Mesenchymal stem cell (in vitro differentiated cells and primary cell): ENCODE data around the gene S100Z.
A peak's percentile ranks its signal among the peaks of the same experiment; 100 is the strongest.

ENCODE experiments used
- DNase-seq: peaks from one replicate; pipeline ENCODE4 v3.0.0-alpha.2; 2013
- H2AFZ ChIP-seq: one replicate; pipeline ENCODE4 v1.6.1; 2013; ENCODE audit warnings: low read depth, mild to moderate bottlenecking, control low read depth, inconsistent platforms, low read length, moderate library complexity
- H2AK5ac ChIP-seq: 2 replicates; pipeline ENCODE4 v1.6.1; 2013; ENCODE audit warnings: low read length, moderate library complexity, mild to moderate bottlenecking, inconsistent platforms; ENCODE audit not compliant: severe bottlenecking
- H2BK120ac ChIP-seq: one replicate; pipeline ENCODE4 v1.6.1; 2013; ENCODE audit warnings: low read depth, mild to moderate bottlenecking, inconsistent platforms, low read length, moderate library complexity
- H2BK12ac ChIP-seq, 2 experiments: one replicate each; pipeline ENCODE4 v1.6.1; 2013; ENCODE audit warnings: inconsistent platforms in 2 of 2, low read length in 2 of 2, mild to moderate bottlenecking in 2 of 2, moderate library complexity in 2 of 2, control low read depth in 1 of 2
- H2BK15ac ChIP-seq: one replicate; pipeline ENCODE4 v1.6.1; 2013; ENCODE audit warnings: mild to moderate bottlenecking, low read depth, inconsistent platforms; ENCODE audit not compliant: poor library complexity, severe bottlenecking
- H2BK5ac ChIP-seq: 2 replicates; pipeline ENCODE4 v1.6.1; 2013; ENCODE audit warnings: low read depth, mild to moderate bottlenecking, low read length, control low read depth, inconsistent platforms; ENCODE audit not compliant: poor library complexity, severe bottlenecking
- H3K14ac ChIP-seq, 2 experiments: one replicate each; pipeline ENCODE4 v1.6.1; 2013; ENCODE audit warnings: inconsistent platforms in 2 of 2, low read length in 2 of 2, control low read depth in 1 of 2, mild to moderate bottlenecking in 1 of 2, moderate library complexity in 1 of 2
- H3K18ac ChIP-seq, 2 experiments: one replicate each; pipeline ENCODE4 v1.6.1; 2013; ENCODE audit warnings: inconsistent platforms in 2 of 2, low read length in 2 of 2, control low read depth in 1 of 2, low read depth in 1 of 2, mild to moderate bottlenecking in 1 of 2
- H3K23ac ChIP-seq, 2 experiments: one replicate each; pipeline ENCODE4 v1.6.1; 2013; ENCODE audit warnings: inconsistent platforms in 2 of 2, low read length in 2 of 2, mild to moderate bottlenecking in 2 of 2, moderate library complexity in 2 of 2, control low read depth in 1 of 2
- H3K27ac ChIP-seq: 2 replicates; pipeline ENCODE4 v1.5.1; 2013; ENCODE audit warnings: mild to moderate bottlenecking, moderate library complexity, low read length, control low read depth, inconsistent platforms; ENCODE audit not compliant: poor library complexity, severe bottlenecking
- H3K27me3 ChIP-seq, 2 experiments: 2 replicates each; pipeline versions ENCODE4 v1.6.1 to v1.7.0; 2013; ENCODE audit warnings: low read length in 2 of 2, mild to moderate bottlenecking in 2 of 2, moderate library complexity in 2 of 2, control low read depth in 1 of 2, inconsistent platforms in 1 of 2; ENCODE audit not compliant: control insufficient read depth in 1 of 2, insufficient read depth in 1 of 2
- H3K36me3 ChIP-seq, 2 experiments: 2 replicates each; pipeline versions ENCODE4 v1.6.1 to v1.7.0; 2013; ENCODE audit warnings: low read length in 2 of 2, control low read depth in 1 of 2, inconsistent platforms in 1 of 2, low read depth in 1 of 2, mild to moderate bottlenecking in 1 of 2; ENCODE audit not compliant: insufficient read depth in 2 of 2, control insufficient read depth in 1 of 2
- H3K4ac ChIP-seq, 2 experiments: one replicate each; pipeline ENCODE4 v1.6.1; 2013; ENCODE audit warnings: inconsistent platforms in 2 of 2, low read length in 2 of 2, mild to moderate bottlenecking in 2 of 2, moderate library complexity in 2 of 2, control low read depth in 1 of 2, low read depth in 1 of 2
- H3K4me1 ChIP-seq: 2 replicates; pipeline ENCODE4 v1.6.1; 2013; ENCODE audit warnings: low read depth, low read length, control low read depth; ENCODE audit not compliant: control insufficient read depth, insufficient read depth
- H3K4me2 ChIP-seq: 2 replicates; pipeline ENCODE4 v1.6.1; 2013; ENCODE audit warnings: low read length, mild to moderate bottlenecking, inconsistent platforms; ENCODE audit not compliant: poor library complexity, severe bottlenecking
- H3K4me3 ChIP-seq, 2 experiments: 2 replicates each; pipeline versions ENCODE4 v1.5.1 to v1.7.0; 2013; ENCODE audit warnings: low read length in 2 of 2, mild to moderate bottlenecking in 2 of 2, control low read depth in 1 of 2, low read depth in 1 of 2; ENCODE audit not compliant: insufficient read depth in 1 of 2
- H3K79me1 ChIP-seq: replicated peaks from 2 replicates; pipeline ENCODE4 v1.6.1; 2013; ENCODE audit warnings: mild to moderate bottlenecking, control low read depth, low read length, inconsistent platforms; ENCODE audit not compliant: poor library complexity, severe bottlenecking
- H3K9ac ChIP-seq: 2 replicates; pipeline ENCODE4 v1.7.0; 2013; ENCODE audit warnings: mild to moderate bottlenecking, low read length, moderate library complexity
- H3K9me3 ChIP-seq: 2 replicates; pipeline ENCODE4 v1.7.0; 2013; ENCODE audit warnings: mild to moderate bottlenecking, low read length; ENCODE audit not compliant: control insufficient read depth
- H4K8ac ChIP-seq: one replicate; pipeline ENCODE4 v1.6.1; 2013; ENCODE audit warnings: inconsistent platforms, mild to moderate bottlenecking, low read length, moderate library complexity
- H4K91ac ChIP-seq: one replicate; pipeline ENCODE4 v1.6.1; 2013; ENCODE audit warnings: mild to moderate bottlenecking, low read length, inconsistent platforms
- WGBS: methylation state at CpG from one replicate; pipeline ENCODE4 v1.1.7; 2013; ENCODE audit warnings: mixed read lengths; 5-methylcytosine and 5-hydroxymethylcytosine counted together

Gene S100Z

DNA sequence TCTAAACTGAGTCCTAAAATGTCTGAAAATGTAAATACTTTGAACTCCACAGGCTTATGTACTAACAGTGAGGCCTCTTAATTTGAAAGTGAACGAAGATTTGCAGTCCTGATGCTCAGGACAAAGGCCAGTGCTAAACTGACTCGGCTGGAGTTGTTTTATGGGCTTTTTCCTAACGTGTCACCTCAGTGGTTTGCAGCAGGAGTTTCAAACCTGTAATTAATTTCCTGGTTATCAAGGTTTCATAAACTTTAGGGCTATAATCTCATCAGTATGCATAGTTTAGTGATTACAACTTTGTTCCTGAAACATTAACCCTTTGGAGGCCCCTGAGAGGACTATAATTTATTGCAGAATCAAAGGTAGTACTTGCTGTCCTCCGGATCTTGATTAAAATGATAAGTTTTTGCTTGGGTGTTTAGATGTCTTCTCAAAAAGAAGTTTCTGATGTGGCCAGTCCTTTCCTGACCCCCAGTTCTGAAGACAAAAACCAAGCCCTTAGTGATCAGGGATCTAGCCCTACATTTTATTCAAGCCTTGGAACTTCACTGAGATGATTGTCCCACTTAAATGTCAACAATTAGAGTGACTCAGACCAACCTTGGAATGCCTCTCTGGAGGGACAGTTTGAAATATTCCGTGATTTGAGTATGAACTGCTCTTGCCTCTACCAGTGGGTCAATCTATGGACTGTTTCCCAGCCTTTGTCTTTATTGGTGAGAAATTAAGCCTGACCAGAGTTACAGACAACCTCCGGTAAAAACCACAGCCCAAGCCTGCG lies 11.1 kb upstream of the S100Z start:
- no peaks in the 10 kb centered on the region for H3K27me3 ChIP-seq
- no peak overlapping the region for H2AFZ ChIP-seq
- DNase-seq = peak; percentile 86
- peaks cover 4 to 7% of the 10 kb centered on the region in 2 experiments for H3K36me3 ChIP-seq
- no peak overlapping the region for H3K23ac ChIP-seq
- peaks cover 8% of the 10 kb centered on the region for H3K79me1 ChIP-seq
- H3K9ac ChIP-seq = no peak overlapping the region
- peak overlapping the region; percentile 30 for H4K8ac ChIP-seq
- no peak overlapping the region for H4K91ac ChIP-seq
- H3K4ac ChIP-seq = no peak overlapping the region
- H3K4me1 ChIP-seq = peaks cover 9% of the 10 kb centered on the region
- H3K18ac ChIP-seq = no peak overlapping the region
- no peak overlapping the region for H2BK12ac ChIP-seq
- H2AK5ac ChIP-seq = no peak overlapping the region
- no peaks in the 10 kb centered on the region for H3K9me3 ChIP-seq
- 7% methylated on average over 6 of the region's 7 CpGs for WGBS
- no peak overlapping the region for H3K4me2 ChIP-seq
- H3K14ac ChIP-seq = no peak overlapping the region
- H2BK5ac ChIP-seq = no peak overlapping the region
- no peak overlapping the region for H3K4me3 ChIP-seq
- H2BK15ac ChIP-seq = no peak overlapping the region
- H2BK120ac ChIP-seq = no peak overlapping the region
- peak overlapping the region; percentile 36 for H3K27ac ChIP-seq

GRCh38 chr5:76841361-76841760 lies 8.5 kb upstream of the S100Z start:
- no peaks in the 10 kb centered on the region for H3K36me3 ChIP-seq

GRCh38 chr5:76845890-76846289 lies 3.9 kb upstream of the S100Z start:
- Histone ChIP-seq H4K8ac (no peak overlapping the region), H3K36me3 (no peaks in the 10 kb centered on the region), H2BK5ac (no peak overlapping the region), H3K79me1 (no peaks in the 10 kb centered on the region), H3K14ac (no peak overlapping the region), H2AK5ac (peak overlapping the region; percentile 19), H3K9ac (no peak overlapping the region), H3K27ac (no peak overlapping the region), H3K23ac (no peak overlapping the region), H3K27me3 (no peaks in the 10 kb centered on the region), H3K4me2 (no peak overlapping the region), H3K4ac (no peak overlapping the region), H4K91ac (no peak overlapping the region), H3K18ac (no peak overlapping the region), H2BK12ac (no peak overlapping the region), H3K4me1 (no peaks in the 10 kb centered on the region), H3K9me3 (no peaks in the 10 kb centered on the region), H2BK120ac (no peak overlapping the region), H2BK15ac (no peak overlapping the region), H3K4me3 (no peak overlapping the region), H2AFZ (no peak overlapping the region)
- WGBS = 97% methylated on average over 3 of the region's 3 CpGs
- DNase-seq = no peak

More at GRCh38 chr5:76841361-76841760, 8.5 kb upstream of the S100Z start:
- Histone ChIP-seq H3K23ac (no peak overlapping the region), H3K9me3 (no peaks in the 10 kb centered on the region), H3K4ac (no peak overlapping the region), H3K9ac (no peak overlapping the region), H2AFZ (no peak overlapping the region), H3K27ac (no peak overlapping the region), H3K4me2 (no peak overlapping the region), H2BK15ac (no peak overlapping the region), H3K14ac (no peak overlapping the region), H2BK120ac (no peak overlapping the region), H4K91ac (no peak overlapping the region), H3K4me1 (peaks cover 9% of the 10 kb centered on the region), H3K79me1 (peaks cover 2% of the 10 kb centered on the region), H2AK5ac (no peak overlapping the region), H2BK5ac (no peak overlapping the region), H3K27me3 (no peaks in the 10 kb centered on the region), H2BK12ac (no peak overlapping the region), H3K4me3 (no peak overlapping the region), H3K18ac (no peak overlapping the region), H4K8ac (no peak overlapping the region)
- no peak for DNase-seq
- WGBS = 100% methylated on average over 2 of the region's 3 CpGs

DNA sequence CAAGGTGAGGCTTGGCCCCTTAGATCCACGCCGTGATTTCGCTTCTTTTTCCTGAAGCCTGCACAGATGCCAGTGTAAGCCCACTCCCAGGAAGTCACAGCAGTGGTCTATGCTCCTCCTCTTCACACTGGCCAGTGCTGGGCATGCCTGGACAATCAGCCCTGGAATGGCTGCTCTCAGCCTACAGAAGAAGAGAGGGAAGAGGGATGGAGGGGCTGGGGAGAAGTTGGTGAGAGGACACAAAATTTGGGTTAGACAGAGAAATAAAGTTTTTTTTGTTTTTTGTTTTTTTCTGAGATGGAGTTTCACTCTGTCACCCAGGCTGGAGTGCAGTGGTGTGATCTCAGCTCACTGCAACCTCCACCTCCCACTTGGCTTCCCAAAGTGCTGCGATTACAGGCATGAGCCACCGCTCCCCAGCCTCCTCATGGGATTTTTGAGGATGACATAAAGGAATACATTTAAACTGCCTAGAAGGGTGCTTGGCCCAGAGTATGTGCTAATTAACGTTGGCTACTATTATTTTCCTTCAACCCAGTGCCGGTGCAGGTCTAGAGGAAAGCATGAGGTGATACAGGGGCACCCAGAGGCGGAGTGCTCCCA lies 830 bp downstream of the S100Z start:
- Histone ChIP-seq H3K4me3 (no peak overlapping the region), H4K8ac (peak overlapping the region; percentile 48), H2BK120ac (no peak overlapping the region), H3K23ac (no peak overlapping the region), H3K27me3 (no peaks in the 10 kb centered on the region), H3K4me2 (no peak overlapping the region), H2BK12ac (no peak overlapping the region), H3K14ac (no peak overlapping the region), H3K9me3 (no peaks in the 10 kb centered on the region), H3K9ac (no peak overlapping the region), H4K91ac (peak overlapping the region; percentile 31), H3K36me3 (no peaks in the 10 kb centered on the region), H3K27ac (no peak overlapping the region), H3K4me1 (no peaks in the 10 kb centered on the region), H2BK15ac (no peak overlapping the region), H2AK5ac (no peak overlapping the region), H2AFZ (no peak overlapping the region), H3K4ac (no peak overlapping the region), H3K18ac (no peak overlapping the region), H3K79me1 (no peaks in the 10 kb centered on the region), H2BK5ac (no peak overlapping the region)
- 97% methylated on average over 8 of the region's 8 CpGs for WGBS
- no peak for DNase-seq
